Stimulated activated CD8-positive, alpha-beta memory T cell treated with anti-CD3 and anti-CD28 coated beads, Interleukin-4, amount 100 ng/mL, for 4 hours (primary cell): ENCODE measurements around the gene SLCO2A1.

Source experiments
- DNase-seq, 2 donors: peaks; one replicate each; pipeline ENCODE4 v3.0.0-alpha.2; 2020; ENCODE audit warnings: low read depth in 2 of 2, low spot score in 1 of 2

Gene SLCO2A1

GRCh38 chr3:133983576-133984560 is 45.9 kb downstream of the SLCO2A1 start:
- DNase-seq = no peak

DNA sequence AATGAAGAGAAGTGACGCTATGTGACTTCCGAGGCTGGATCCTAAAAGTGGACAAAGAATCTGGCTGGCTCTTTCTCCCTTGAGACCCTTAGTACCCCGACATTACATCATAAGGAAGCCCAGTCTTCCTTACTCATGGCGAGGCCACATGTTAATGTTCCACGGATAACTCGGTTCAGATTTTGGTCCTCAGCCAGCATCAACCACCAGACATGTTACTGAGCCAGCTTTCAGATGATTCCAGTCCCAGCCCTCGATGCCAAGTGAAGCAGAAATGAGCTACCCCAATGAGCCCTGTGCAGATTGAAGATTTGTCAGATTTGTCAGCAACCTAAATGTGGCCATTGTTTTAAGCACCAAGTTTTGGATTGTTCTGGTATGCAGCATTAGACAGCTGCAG is 46.6 kb downstream of the SLCO2A1 start:
- DNase-seq = no peak

DNA sequence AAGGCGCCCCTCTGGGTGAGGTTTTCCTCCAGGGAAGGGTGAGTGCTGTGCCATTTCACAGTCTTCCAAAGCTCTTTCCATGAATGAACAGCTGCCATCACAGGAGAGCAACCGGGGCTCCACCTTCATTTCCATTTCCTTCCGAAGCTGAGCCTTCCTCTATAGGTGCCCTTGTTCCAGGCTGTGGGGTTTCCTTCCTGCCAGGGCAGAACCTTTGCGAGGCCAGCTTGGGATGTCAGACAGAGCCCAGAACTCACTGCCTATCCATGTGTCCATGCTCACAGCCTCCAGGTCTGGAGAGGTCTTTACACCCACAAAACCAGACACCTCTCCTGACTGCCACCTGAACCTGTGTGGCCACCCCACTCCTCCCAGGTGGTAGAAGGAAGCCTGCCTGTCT is 49.2 kb downstream of the SLCO2A1 start:
- no peak for DNase-seq

- DNase-seq = no peak
Observed at GRCh38 chr3:133980035-133980434, 49.7 kb downstream of the SLCO2A1 start.

- no peak for DNase-seq
Observed at GRCh38 chr3:133979553-133979952, 50.2 kb downstream of the SLCO2A1 start.

DNA sequence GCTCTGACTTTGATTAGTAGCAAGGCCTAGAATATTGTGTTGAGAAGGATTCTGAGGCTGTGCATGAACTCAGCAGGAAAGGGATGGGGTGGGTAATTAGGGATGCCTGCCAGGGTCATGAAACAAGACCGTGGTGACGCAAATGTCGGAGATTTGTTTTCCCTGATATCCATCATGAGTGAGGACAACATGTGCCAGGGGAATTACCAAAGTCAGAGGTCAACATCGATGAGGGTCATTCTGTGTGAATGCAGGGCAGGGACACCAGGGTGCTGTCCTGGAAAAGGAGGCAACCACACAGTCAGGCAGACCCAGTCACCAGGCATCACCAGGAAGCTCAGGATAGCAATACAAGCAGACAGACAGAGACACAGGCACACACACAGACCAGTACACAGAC is 52.2 kb downstream of the SLCO2A1 start:
- DNase-seq = no peak

GRCh38 chr3:133973249-133973980 is 56.3 kb downstream of the SLCO2A1 start:
- no peak for DNase-seq

- DNase-seq = no peak
Observed at GRCh38 chr3:133972156-133972555, 57.6 kb downstream of the SLCO2A1 start.

GRCh38 chr3:133970916-133971315 is 58.8 kb downstream of the SLCO2A1 start:
- DNase-seq = no peak

GRCh38 chr3:133970339-133970738 is 59.4 kb downstream of the SLCO2A1 start:
- no peak for DNase-seq

DNA sequence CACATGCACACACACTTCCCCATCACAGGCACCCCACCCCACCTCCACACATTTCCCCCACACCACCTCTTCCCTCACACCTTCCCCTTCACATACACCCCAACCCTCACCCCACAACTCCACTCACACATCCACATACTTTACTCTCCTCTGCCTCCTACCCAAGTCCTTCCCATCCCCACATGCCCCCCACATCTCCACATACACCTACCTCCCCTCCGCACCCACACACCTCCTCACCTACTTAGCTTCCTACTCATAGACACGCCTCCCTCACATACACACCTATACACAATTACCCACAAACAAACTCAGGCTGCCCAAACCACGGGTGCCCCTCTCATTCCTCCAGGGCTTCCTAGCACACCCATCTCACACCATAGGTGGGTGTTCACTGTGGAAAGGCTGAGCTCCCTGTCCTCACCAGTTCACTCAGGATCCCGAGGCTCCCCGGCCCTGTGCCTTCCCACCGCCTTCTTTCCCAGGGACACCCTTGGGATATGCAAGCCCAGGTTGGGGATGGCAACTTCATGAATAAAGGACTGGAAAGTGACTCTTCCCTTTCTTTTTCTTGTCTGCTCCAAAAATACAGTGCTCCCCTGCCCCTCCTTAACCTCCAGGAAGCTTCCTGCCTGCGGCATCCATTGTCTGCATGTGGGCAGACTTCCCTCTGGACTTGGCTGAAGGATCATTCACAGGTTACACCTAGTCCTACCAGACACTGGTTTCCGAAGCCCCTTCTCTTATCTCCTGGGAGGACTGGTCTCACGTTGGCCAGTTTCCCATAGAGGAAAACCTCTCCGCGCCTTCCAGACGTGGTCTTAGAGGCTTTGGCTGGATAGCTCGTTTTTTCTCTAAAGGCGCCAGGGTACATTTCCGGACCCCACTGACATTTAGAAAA is 61.5 kb downstream of the SLCO2A1 start:
- no peak for DNase-seq

GRCh38 chr3:133966954-133967353 is 62.8 kb downstream of the SLCO2A1 start:
- no peak for DNase-seq

- no peak for DNase-seq
Observed at GRCh38 chr3:133965906-133966305, 63.8 kb downstream of the SLCO2A1 start.

DNA sequence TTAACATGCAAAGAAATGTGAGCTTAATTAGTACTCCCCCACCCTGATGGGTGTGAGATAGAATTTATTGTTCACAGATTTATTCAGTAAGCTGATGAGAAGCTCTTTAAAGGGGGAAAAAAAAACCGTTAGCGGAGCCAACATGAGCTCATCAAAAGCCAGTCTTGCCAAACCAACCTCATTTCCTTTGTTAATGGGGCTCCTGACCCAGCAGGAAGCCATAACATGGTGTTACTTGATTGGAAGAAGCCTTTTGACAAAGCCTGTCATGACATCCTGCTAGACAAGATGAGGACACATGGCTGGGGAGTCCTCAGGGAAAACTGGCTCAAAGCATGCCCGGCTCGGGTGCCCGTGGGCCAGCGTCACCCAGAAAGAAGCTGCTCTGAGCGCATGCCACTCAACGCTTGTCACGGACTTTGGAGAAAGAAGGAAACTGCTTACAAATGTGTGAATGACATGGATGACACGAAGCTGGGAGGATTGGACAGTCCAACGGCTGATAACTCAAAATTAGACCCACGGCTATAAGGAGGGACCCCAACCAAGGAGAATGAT is 64.6 kb downstream of the SLCO2A1 start:
- DNase-seq = no peak

DNA sequence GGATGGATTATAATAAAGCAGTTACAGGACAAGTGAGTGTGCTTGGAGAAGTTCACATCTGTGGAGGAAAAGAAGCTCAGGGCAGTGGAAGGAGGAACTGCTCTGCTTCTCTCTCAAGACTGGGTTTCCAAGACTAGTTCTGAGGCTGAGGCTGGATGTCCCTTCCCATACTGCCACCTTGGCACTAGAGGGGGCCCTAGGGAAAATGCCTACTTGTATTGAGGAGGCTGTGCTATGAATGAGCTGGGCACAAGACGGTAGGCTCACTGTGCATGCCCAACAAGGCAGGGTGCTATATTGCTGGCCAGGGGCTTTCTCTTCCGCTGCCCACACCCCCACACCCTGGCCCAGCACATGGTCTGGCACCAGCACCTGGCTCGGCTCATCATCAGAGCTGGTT is 65.2 kb downstream of the SLCO2A1 start:
- DNase-seq = no peak

DNA sequence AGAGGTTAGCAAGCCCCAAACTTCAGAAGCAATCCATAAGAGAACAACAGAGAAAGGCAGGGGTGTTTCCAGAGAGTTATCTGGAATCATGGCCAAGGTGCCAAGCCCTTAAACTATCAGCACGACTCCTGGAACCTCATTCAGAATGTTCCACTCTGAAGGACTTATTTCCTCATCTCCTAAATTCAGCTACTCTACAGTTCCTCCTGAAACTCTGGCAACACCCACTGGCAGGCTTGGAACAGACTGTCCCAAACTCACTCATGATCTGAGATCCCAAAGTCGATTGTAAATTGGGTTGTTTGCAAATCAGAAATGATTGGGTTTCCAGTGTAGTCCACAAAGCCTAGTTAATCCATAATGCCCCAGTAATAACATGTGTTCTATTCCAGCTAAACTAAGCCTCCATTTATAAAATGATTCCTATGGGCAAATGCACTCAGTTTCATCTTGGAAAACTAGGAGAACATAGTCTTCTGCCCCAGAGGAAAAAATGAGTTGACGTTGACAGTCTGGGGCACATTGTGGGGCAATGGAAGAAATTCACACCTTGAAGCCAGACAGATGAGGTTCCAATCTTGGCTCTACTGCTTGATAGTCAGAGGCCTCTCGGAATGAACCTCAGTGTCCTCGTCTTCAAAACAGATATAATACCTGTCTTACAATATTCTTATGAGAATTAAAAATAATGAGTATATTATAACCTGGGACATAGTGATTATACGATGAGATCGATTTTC is 65.9 kb downstream of the SLCO2A1 start:
- no peak for DNase-seq

GRCh38 chr3:133962849-133963248 is 66.9 kb downstream of the SLCO2A1 start:
- no peak for DNase-seq

GRCh38 chr3:133958071-133958805 is 71.5 kb downstream of the SLCO2A1 start:
- DNase-seq = no peak

DNA sequence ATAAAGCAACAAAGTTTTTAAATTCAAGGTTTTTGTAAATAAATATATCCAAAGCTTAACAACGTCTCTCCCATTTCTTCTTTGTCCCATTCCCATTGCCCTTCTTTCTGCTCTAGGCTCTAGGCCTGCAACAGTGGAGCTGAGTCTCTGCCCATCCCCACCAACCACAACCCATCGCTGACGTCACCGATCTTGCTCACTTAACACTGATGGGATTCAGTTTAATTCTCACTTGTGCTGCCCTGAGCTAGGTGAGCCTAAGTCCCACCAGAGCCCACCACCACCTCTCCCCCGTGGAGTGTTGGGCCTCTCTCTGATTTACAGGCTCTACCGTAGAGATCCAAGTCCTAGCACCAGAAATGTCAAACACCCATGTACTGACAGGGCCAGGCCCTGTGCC is 72.7 kb downstream of the SLCO2A1 start:
- DNase-seq = no peak

GRCh38 chr3:133956353-133956752 is 73.4 kb downstream of the SLCO2A1 start:
- DNase-seq = no peak
